Neural crest cell (in vitro differentiated cells): ENCODE results near the gene APBB2. TPM values are rescaled to one million over a fixed set of nuclear protein-coding genes. Genes with fewer than 3 reads are reported as not detected.
A peak's percentile ranks its signal among the peaks of the same experiment; 100 is the strongest.

ENCODE experiments used
- DNase-seq: peaks from one replicate; pipeline ENCODE4 v3.0.0; 2021; ENCODE audit warnings: low read depth, mixed read lengths, low spot score
- H3K27ac Mint-ChIP-seq: one replicate; pipeline ENCODE4 v1.8.0; 2021; ENCODE audit warnings: mild to moderate bottlenecking, mixed read lengths; ENCODE audit not compliant: unreplicated experiment
- H3K27me3 Mint-ChIP-seq: 2 replicates; pipeline ENCODE4 v1.8.0; 2021; ENCODE audit warnings: low read depth, mild to moderate bottlenecking, mixed read lengths
- H3K36me3 Mint-ChIP-seq: 2 replicates; pipeline ENCODE4 v1.8.0; 2021; ENCODE audit warnings: low read depth, mild to moderate bottlenecking, mixed read lengths
- H3K4me1 Mint-ChIP-seq: 2 replicates; pipeline ENCODE4 v1.8.0; 2021; ENCODE audit warnings: mixed read lengths
- H3K4me3 Mint-ChIP-seq: one replicate; pipeline ENCODE4 v1.8.0; 2021; ENCODE audit warnings: mild to moderate bottlenecking, mixed read lengths
- H3K9me3 Mint-ChIP-seq: 2 replicates; pipeline ENCODE4 v1.8.0; 2021; ENCODE audit warnings: mixed read lengths
- total RNA-seq: library from RNA; stranded (reverse); gene quantifications from 2 replicates; pipeline ENCODE4 v1.2.1, GENCODE V29; 2021
- TF ChIP-seq, protein P1 (sequence below): fragments of 200-600 bp; sonication (generic); conservative IDR thresholded peaks from 2 replicates; pipeline ENCODE4 v1.5.0; 2021; ENCODE audit warnings: antibody characterized with exemption, mild to moderate bottlenecking

Gene APBB2
- total RNA-seq, 1 donor from 2014 or later: 68.5 TPM

DNA sequence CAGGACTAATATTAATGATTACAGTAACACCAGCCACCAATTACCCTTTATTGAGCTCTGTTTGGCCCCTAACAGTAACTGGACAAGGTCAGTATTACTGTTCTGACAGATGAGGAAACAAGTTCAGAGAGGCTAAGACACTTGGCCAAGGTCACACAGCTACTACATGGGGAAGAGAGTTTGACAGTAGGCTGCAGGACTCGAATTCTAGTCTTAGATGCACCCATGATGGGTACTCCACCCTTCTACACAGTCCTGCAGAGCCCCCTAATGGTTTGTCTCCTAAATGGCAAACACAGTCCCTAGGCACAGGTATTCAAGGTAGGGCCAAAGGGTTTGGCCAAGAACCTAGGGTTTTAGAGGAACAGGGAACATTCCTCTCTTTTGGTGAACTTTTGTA lies 370.6 kb downstream of the APBB2 start:
- Mint-ChIP-seq H3K9me3 (no peaks in the 10 kb centered on the region), H3K27ac (no peak overlapping the region), H3K4me3 (no peak overlapping the region), H3K36me3 (no peaks in the 10 kb centered on the region), H3K27me3 (no peaks in the 10 kb centered on the region), H3K4me1 (peaks cover 48% of the 10 kb centered on the region)
- no peak for DNase-seq
- TF ChIP-seq, protein P1, sequence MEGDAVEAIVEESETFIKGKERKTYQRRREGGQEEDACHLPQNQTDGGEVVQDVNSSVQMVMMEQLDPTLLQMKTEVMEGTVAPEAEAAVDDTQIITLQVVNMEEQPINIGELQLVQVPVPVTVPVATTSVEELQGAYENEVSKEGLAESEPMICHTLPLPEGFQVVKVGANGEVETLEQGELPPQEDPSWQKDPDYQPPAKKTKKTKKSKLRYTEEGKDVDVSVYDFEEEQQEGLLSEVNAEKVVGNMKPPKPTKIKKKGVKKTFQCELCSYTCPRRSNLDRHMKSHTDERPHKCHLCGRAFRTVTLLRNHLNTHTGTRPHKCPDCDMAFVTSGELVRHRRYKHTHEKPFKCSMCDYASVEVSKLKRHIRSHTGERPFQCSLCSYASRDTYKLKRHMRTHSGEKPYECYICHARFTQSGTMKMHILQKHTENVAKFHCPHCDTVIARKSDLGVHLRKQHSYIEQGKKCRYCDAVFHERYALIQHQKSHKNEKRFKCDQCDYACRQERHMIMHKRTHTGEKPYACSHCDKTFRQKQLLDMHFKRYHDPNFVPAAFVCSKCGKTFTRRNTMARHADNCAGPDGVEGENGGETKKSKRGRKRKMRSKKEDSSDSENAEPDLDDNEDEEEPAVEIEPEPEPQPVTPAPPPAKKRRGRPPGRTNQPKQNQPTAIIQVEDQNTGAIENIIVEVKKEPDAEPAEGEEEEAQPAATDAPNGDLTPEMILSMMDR: no peak

DNA sequence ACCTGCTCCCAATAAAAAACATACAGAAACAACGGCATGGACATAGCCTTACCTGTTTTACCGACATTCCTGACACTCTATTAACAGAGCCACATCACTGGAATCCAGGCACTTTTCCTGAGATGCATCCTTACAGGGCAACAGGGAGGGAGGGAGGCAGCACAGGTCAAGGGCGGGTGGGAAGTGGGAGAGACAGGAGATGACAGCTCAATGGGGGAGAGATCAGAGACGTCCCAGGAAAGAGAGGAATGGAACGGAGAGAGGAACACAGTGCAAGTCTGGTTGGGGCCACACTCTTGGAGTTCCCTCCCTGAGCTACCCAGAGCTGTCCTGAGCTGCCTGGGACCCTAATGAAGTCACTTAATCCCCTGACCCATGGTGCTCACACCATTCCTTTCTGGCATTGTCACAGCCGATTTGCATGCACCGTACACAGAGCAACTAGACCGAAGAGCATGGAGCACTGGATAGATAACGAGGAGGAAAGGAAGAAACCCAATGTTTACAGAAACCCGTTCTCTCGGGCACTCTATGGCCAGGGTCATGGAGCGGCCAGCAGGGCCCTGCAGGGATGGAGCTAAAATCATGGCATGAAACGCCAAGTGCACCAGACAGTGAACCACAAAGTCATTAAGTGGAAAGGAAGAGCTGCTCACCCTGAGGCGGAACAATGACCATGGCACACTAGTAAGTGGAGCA lies 371.5 kb downstream of the APBB2 start:
- Mint-ChIP-seq H3K9me3 (no peaks in the 10 kb centered on the region), H3K27me3 (no peaks in the 10 kb centered on the region), H3K27ac (peak overlapping the region; percentile 9), H3K4me1 (peaks cover 40% of the 10 kb centered on the region), H3K36me3 (no peaks in the 10 kb centered on the region), H3K4me3 (no peak overlapping the region)
- no peak for DNase-seq
- TF ChIP-seq, protein P1: no peak

- H3K36me3 Mint-ChIP-seq: no peaks in the 10 kb centered on the region
- H3K9me3 Mint-ChIP-seq: no peaks in the 10 kb centered on the region
- no peaks in the 10 kb centered on the region for H3K27me3 Mint-ChIP-seq
- TF ChIP-seq, protein P1: no peak
- peak overlapping the region; percentile 28 for H3K27ac Mint-ChIP-seq
- no peak for DNase-seq
- no peak overlapping the region for H3K4me3 Mint-ChIP-seq
- H3K4me1 Mint-ChIP-seq: peaks cover 39% of the 10 kb centered on the region
Observed at GRCh38 chr4:40842318-40842717, 372.0 kb downstream of the APBB2 start.

DNA sequence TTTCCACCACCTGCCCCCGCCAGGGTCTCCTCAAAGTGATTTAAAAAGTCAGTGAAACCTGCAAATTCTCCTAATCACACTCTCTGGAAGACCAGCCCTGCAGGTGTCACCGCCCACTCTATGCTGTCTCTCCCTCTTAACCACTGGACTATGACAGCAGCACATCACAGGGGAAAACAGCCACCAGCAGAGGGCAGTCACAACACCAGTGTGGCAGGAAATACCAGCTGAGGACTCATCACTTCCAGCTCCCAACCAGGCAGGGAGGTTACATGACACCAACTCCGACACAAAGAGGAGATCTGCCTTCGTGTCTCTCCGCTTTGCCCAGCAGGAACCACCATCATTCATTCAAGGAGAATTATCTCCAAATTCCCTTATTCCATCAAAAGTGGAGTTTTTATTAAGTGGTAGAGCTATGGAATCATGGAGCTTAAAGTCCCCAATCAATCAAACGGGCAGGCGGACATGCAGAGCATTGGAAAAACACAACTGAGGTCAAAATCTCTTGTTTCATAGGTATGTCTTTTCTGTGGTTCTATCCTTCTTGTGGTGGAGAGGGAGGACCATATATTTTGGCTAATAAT lies 373.3 kb downstream of the APBB2 start:
- H3K27me3 Mint-ChIP-seq: no peaks in the 10 kb centered on the region
- no peak overlapping the region for H3K27ac Mint-ChIP-seq
- peaks cover 31% of the 10 kb centered on the region for H3K4me1 Mint-ChIP-seq
- peak; percentile 80 for DNase-seq
- no peaks in the 10 kb centered on the region for H3K9me3 Mint-ChIP-seq
- TF ChIP-seq, protein P1: peak; percentile 77
- H3K36me3 Mint-ChIP-seq: no peaks in the 10 kb centered on the region
- no peak overlapping the region for H3K4me3 Mint-ChIP-seq

DNA sequence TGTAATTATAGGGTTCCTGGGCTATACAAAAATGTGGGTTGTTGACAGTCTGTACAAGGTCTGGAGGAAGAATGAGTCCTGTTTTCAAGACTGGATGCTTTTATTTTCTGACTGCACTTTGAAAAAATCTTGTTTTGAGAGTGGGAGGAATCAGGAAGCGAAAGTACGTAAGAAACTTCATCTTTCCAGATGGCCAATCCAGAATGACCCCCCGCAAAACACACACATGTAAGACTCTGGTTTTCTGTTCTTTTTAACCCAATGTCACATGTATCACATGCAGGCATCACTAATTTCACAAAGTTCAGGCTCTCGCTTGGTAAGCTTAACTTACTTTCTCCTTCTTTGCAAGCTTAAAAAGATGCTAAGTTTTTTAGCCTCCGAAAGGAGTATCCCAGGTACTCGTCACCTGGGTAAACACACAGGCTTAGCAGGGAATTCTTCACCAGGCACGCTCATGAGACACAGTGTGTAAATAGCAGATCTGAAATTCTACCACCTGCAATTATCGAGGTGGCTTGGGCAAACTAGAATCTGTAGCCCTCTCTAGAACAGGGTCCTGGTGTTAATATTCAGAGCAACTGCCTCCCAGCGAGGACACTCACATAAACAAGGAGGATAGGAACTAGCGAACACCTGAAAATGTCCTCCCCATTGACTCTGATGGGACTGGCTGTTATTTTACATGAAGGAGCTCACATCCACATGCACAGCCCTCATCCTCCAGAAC lies 373.9 kb downstream of the APBB2 start:
- H3K4me1 Mint-ChIP-seq: peaks cover 24% of the 10 kb centered on the region
- no peaks in the 10 kb centered on the region for H3K9me3 Mint-ChIP-seq
- no peak for DNase-seq
- no peak overlapping the region for H3K4me3 Mint-ChIP-seq
- no peak overlapping the region for H3K27ac Mint-ChIP-seq
- no peaks in the 10 kb centered on the region for H3K27me3 Mint-ChIP-seq
- TF ChIP-seq, protein P1: no peak
- H3K36me3 Mint-ChIP-seq: peaks cover 3% of the 10 kb centered on the region
